Fibroblast of skin of left quadriceps (primary cell): Measurements from ENCODE around the gene CHTOP.

Experiments used
- DNase-seq, 2 experiments: peaks; one replicate each; pipeline ENCODE4 v3.0.0-alpha.2; 2013; ENCODE audit warnings: low read depth in 2 of 2

CHTOP gene

GRCh38 chr1:153612755-153613331 lies 21.0 kb upstream of the CHTOP start, which contains the start of gene S100A16:
Gene S100A16 (minus strand): TSS chr1:153613137. CDS start chr1:153608151, 4,986 bp downstream.
- DNase-seq, result no peak

DNA sequence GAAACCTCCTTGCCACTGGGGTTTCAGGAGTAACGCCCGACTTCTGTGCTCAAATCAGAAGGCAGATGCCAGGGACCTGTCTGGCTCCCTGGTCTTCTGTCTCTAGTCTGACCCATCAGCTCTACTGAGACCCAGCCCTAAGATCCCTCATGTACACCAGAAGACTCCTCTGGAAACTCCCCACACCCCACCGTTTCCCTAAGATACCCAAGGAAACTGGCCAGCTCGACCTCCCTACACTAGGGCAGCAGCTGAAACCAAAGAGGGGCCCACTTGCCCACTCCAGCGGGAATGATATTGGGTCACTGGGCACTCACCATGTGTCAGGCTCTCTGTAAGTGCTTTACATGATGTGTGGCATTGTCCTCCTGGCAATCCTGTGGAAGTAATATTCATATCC lies 20.5 kb upstream of the CHTOP start:
- no peak for DNase-seq

DNA sequence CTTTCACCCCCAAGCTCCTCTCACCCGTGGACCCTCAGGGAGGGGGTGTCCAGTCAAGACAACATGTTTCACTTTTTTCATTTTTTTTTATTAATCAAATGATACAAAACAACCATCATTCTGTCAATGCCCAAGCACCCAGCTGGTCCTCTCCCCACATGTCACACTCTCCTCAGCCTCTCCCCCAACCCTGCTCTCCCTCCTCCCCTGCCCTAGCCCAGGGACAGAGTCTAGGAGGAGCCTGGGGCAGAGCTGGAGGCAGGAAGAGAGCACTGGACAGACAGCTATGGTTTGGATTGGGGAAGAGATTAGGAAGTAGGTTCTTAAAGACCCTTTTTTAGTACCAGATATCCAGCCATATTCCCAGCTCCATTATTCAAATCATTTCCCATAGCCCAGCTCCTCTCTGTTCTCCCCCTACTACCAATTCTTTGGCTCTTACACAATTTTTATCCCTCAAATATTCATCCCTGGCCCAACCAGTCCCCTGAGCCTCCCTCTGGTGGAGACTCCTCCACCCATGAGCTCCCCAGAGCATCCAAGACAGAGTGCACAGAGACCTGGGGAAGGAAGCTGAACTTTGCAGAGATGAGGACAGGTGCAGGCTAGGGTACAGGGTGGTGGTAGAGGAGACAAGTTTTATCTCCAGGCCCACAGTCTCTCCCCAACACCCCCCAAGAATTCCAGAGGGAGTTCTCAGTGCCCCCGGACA lies 19.5 kb upstream of the CHTOP start:
- no peak for DNase-seq

DNA sequence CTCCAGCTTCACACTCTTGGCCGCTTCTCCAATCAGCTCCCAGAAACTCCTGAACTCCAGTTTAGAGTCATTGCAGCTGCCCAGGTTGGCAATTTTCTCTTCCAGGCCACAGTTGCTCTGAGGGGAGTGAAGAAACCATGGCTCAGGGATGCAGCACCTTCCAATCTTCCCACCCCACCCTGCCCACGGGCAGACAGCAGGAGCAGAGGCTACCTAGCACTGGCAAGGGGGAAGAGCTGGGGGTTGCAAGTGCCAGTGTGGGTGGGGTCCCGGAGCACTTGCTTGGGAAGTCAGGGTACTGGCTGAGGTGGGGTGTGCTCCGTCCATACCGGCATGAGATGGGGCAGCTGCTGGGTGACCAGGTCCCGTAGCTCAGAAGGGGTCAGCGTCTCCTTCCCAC lies 19.0 kb upstream of the CHTOP start:
- no peak for DNase-seq

GRCh38 chr1:153615406-153615805 lies 18.5 kb upstream of the CHTOP start:
- no peak for DNase-seq

DNA sequence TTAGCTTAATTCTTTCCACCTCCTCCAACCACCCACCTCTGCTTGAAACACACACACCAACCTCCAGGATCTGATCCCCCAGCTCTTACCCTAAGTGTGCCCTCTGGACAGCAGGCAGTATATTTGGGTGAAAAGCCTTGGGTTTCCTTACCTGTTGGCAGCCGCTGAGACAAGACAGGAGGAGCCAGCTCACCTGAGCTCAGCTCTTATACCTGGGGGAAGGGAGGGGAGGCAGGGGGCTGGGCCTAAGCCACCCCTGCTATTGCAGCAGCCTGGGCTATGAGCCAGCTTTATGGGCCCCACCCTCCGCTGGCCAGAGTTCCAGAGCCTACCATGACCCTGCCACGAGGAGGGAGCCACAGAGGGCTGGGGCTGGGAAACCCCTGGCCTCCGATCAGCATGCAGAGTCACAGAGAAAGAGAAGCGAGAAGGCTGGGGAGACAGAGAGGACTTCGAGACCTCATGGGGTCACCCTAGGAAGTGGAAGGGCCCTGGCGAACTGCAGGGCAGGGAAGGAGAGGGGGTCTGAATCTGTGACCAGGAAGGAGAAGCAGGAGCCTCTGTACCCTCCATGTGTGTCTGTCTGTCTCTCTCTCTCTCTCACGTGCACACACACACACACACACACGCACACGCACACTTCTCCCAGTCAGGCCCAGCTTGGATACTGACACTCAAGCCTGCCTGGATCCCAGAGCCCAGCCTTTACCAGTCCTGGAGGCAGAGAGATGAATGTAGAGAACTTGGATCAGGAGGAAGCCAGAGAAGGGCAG lies 17.5 kb upstream of the CHTOP start, which contains the start of gene S100A14:
Gene S100A14, minus strand, starts transcription at position 182 of the 773 bp plus-strand sequence. CDS start 467 bp downstream, outside the sequence.
- DNase-seq, result no peak

- no peak for DNase-seq
These were observed 17.0 kb upstream of the CHTOP start for GRCh38 chr1:153616917-153617311.

DNA sequence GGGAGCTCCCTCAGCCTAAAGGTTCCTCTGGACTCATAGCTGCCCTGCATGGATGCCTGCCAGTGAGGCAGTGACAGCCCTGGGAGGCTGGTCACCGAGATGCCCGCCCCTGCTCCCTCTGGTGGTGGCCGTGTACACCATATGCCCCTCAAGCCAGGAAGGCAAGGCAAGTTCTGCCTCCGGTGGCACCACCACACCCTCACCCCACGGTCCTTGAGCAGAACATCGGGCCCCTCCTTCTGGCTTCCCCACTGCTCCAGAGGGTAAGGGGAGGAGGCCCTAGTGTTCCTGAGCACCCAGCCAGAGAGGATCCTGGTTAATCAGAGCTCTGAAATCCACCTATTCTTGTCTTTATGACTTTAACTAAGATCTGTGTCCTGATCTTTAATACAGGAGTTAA lies 16.2 kb upstream of the CHTOP start:
- DNase-seq, result no peak

- DNase-seq, result no peak
These were observed 14.7 kb upstream of the CHTOP start for GRCh38 chr1:153619171-153619570.

DNA sequence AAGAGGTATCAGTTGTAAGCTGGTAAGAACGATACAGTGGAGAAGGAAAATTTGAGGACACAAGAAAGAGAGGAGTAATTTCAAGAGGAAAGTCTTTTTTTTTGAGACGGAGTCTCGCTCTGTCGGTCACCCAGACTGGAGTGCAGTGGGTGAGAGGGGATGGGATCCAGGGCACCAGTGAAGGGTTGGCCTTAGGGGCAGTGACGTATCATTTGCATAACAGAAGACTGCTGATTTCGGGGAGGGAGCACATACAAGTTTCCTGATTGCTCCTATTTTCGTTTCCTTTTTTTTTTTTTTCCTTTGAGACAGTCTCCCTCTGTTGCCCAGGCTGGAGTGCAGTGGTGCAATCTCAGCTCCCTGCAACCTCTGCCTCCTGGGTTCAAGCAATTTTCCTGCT lies 10.8 kb upstream of the CHTOP start:
- no peak for DNase-seq

- no peak for DNase-seq
These were observed 8.8 kb upstream of the CHTOP start for GRCh38 chr1:153624965-153625611.

GRCh38 chr1:153626477-153626903 lies 7.4 kb upstream of the CHTOP start:
- DNase-seq, result no peak

DNA sequence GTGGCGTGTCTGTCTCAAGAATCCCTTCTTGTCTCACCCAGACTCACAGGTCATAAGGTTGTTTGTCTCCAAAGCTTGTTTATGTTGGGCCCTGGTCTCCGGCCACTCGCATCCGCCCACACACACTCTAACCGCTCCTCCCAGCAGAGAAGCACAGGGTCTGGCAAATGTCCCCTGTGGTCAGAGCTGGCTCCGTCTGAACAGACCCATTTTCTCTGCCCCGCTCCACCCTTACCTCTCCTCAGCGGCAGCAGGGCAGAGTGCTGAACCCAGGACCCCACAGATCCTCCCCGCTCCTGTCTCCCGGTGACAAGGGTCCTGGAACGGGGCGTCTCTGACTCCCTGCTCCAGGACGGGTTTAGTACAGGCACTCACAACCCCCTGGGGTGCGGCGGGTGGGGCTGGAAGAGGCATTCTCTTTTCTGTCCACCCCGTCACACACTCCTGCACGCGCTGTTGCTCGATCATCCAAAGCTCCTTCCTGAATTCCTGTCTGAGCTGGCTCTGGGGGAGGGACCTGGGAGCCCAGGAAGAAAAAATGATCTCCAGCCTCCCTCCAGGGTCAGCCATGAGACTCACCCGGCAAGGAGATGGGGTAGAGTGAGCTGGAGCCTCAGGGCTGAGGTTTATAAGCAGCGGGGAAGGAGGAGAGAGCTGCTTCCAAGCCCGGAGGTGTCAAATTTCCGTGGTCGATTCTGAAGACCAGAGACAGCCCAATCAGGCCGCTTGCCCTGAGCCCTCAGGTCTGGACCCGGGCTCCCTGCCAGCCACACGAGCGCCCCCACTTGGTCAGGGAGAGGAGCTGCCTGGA lies 6.8 kb upstream of the CHTOP start, which contains the start of gene S100A13:
Gene S100A13, minus strand, starts transcription at position 602 of the 811 bp plus-strand sequence. CDS start 1,033 bp downstream, outside the sequence.
- peak; percentile 86 to 88 for DNase-seq

DNA sequence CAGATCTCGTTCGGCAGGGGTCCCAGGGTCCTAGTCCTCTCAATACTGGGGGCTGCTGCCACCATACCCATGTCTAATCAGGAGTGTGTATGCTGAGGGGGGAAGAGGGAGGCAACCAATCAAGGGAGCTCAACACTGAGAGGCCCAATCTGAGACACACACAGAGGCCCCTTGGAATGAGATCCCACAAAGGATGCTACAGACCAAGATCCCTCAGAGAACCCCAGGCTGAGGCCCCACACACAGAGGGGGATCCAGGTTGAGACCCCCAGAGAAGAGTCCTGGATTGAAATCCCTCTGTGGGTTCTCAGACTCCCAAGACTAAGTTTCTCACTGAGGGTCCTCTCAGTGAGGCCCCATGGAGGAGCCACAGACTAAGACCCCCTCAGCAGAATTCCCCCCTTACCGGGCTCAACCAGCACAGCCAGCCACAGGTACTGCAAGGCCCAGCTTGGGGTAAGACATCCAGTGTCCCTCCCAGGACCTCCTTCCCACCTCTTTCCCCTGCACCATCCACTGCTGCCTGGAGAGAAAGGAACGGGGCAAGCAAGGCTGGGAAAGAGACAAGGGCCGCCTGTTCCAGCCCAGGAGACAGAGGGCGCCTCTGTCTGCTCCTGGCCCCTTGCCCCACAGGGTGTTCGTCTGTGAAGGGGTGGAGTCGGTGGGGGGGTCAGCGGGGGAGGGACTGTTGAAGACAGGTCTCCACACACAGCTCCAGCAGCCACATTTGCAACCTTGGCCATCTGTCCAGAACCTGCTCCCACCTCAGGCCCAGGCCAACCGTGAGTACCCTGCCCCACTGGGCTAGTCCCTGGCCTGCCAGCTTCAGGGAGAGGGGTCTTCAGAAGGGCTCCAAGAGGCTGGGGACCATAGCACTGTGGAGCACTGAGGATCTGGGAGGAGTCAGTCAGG lies 5.9 kb upstream of the CHTOP start, which contains the start of gene S100A1:
Gene S100A1, plus strand, starts transcription at position 720 of the 912 bp plus-strand sequence. CDS start 2,088 bp downstream, outside the sequence.
- no peak for DNase-seq

GRCh38 chr1:153628638-153629342 lies 5.1 kb upstream of the CHTOP start:
- DNase-seq, result no peak

DNA sequence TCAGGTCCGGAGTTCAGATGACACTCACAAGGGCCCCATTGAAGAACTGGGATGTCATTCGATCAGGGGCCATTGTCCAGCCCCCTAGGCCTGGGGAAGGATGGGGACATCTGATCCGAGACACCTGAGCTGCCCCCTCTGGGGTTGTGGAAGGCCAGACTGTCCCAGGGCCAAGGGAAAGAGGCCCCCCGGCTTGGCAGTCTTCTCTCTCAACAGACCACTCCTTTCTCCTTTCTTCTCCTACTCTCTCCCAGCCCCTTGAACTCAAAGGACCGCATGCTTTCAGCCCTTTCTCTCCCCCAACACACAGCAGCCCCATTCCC lies 4.6 kb upstream of the CHTOP start:
- no peak for DNase-seq

GRCh38 chr1:153629971-153630370 lies 3.9 kb upstream of the CHTOP start:
- no peak for DNase-seq

GRCh38 chr1:153630384-153630783 lies 3.5 kb upstream of the CHTOP start:
- DNase-seq, result no peak
